Measurements from ENCODE around the gene HSPA12B.

The HSPA12B gene

GRCh38 chr20:3794701-3795420, 62.4 kb downstream of the HSPA12B start:
- Mint-ChIP-seq H3K4me1 (peaks cover 39% of the 10 kb centered on the region), H3K27ac (peak overlapping the region; percentile 91)

GRCh38 chr20:3795511-3796468, 63.3 kb downstream of the HSPA12B start, which contains the start of gene CDC25B:
TSS of gene CDC25B (plus strand) at chr20:3796310. CDS start at chr20:3796532, 222 bp downstream.
- peak within 1 kb of the TSS; percentile 91 for H3K27ac Mint-ChIP-seq
- H3K27me3 Mint-ChIP-seq: no peaks in the 10 kb centered on the region
- H3K36me3 Mint-ChIP-seq: peaks cover 2% of the 10 kb centered on the region
- H3K4me1 Mint-ChIP-seq: peaks cover 47% of the 10 kb centered on the region
- peak within 1 kb of the TSS; percentile 90 for H3K4me3 Mint-ChIP-seq
- no peaks in the 10 kb centered on the region for H3K9me3 Mint-ChIP-seq

More at GRCh38 chr20:3794701-3795420, 62.4 kb downstream of the HSPA12B start:
- H3K27me3 Mint-ChIP-seq: no peaks in the 10 kb centered on the region
- no peaks in the 10 kb centered on the region for H3K9me3 Mint-ChIP-seq
- H3K4me3 Mint-ChIP-seq: peak overlapping the region; percentile 90
- H3K36me3 Mint-ChIP-seq: peaks cover 2% of the 10 kb centered on the region

- no peak overlapping the region for H3K27ac Mint-ChIP-seq
- H3K9me3 Mint-ChIP-seq: no peaks in the 10 kb centered on the region
- no peaks in the 10 kb centered on the region for H3K27me3 Mint-ChIP-seq
- H3K4me3 Mint-ChIP-seq: peak overlapping the region; percentile 90
- peaks cover 2% of the 10 kb centered on the region for H3K36me3 Mint-ChIP-seq
- H3K4me1 Mint-ChIP-seq: peaks cover 54% of the 10 kb centered on the region
Measured at GRCh38 chr20:3796477-3797225, 64.2 kb downstream of the HSPA12B start.

GRCh38 chr20:3797226-3797545, 64.7 kb downstream of the HSPA12B start:
- H3K9me3 Mint-ChIP-seq: no peaks in the 10 kb centered on the region
- peaks cover 58% of the 10 kb centered on the region for H3K4me1 Mint-ChIP-seq
- peak overlapping the region; percentile 97 for H3K27ac Mint-ChIP-seq
- H3K27me3 Mint-ChIP-seq: no peaks in the 10 kb centered on the region
- H3K36me3 Mint-ChIP-seq: peaks cover 2% of the 10 kb centered on the region
- H3K4me3 Mint-ChIP-seq: peak overlapping the region; percentile 90

GRCh38 chr20:3797592-3798372, 65.3 kb downstream of the HSPA12B start:
- peaks cover 64% of the 10 kb centered on the region for H3K4me1 Mint-ChIP-seq
- no peaks in the 10 kb centered on the region for H3K9me3 Mint-ChIP-seq
- peaks cover 4% of the 10 kb centered on the region for H3K36me3 Mint-ChIP-seq
- H3K27ac Mint-ChIP-seq: peak overlapping the region; percentile 97
- H3K27me3 Mint-ChIP-seq: no peaks in the 10 kb centered on the region
- peak overlapping the region; percentile 90 for H3K4me3 Mint-ChIP-seq

GRCh38 chr20:3798373-3798768, 65.9 kb downstream of the HSPA12B start:
- Mint-ChIP-seq H3K27me3 (no peaks in the 10 kb centered on the region), H3K9me3 (no peaks in the 10 kb centered on the region), H3K4me1 (peaks cover 68% of the 10 kb centered on the region), H3K4me3 (peak overlapping the region; percentile 90), H3K27ac (peak overlapping the region; percentile 97), H3K36me3 (peaks cover 8% of the 10 kb centered on the region)

- H3K9me3 Mint-ChIP-seq: no peaks in the 10 kb centered on the region
- H3K36me3 Mint-ChIP-seq: peaks cover 13% of the 10 kb centered on the region
- peak overlapping the region; percentile 90 for H3K4me3 Mint-ChIP-seq
- H3K27me3 Mint-ChIP-seq: no peaks in the 10 kb centered on the region
- peak overlapping the region; percentile 88 for H3K27ac Mint-ChIP-seq
- H3K4me1 Mint-ChIP-seq: peaks cover 73% of the 10 kb centered on the region
Measured at GRCh38 chr20:3798908-3799248, 66.4 kb downstream of the HSPA12B start.

- Mint-ChIP-seq H3K9me3 (no peaks in the 10 kb centered on the region), H3K27ac (peak overlapping the region; percentile 88), H3K27me3 (no peaks in the 10 kb centered on the region), H3K4me3 (peak overlapping the region; percentile 47), H3K4me1 (peaks cover 81% of the 10 kb centered on the region), H3K36me3 (peaks cover 19% of the 10 kb centered on the region)
Measured at GRCh38 chr20:3800256-3800877, 67.9 kb downstream of the HSPA12B start.

GRCh38 chr20:3800878-3801260, 68.4 kb downstream of the HSPA12B start:
- H3K27ac Mint-ChIP-seq: peak overlapping the region; percentile 65
- H3K36me3 Mint-ChIP-seq: peaks cover 23% of the 10 kb centered on the region
- H3K4me1 Mint-ChIP-seq: peaks cover 82% of the 10 kb centered on the region
- no peaks in the 10 kb centered on the region for H3K27me3 Mint-ChIP-seq
- H3K9me3 Mint-ChIP-seq: no peaks in the 10 kb centered on the region
- no peak overlapping the region for H3K4me3 Mint-ChIP-seq

GRCh38 chr20:3801299-3801698, 68.8 kb downstream of the HSPA12B start:
- Mint-ChIP-seq H3K36me3 (peaks cover 25% of the 10 kb centered on the region), H3K9me3 (no peaks in the 10 kb centered on the region), H3K27me3 (no peaks in the 10 kb centered on the region), H3K4me1 (peaks cover 85% of the 10 kb centered on the region), H3K4me3 (no peak overlapping the region), H3K27ac (peak overlapping the region; percentile 65)

- H3K27ac Mint-ChIP-seq: no peak overlapping the region
- H3K36me3 Mint-ChIP-seq: peaks cover 25% of the 10 kb centered on the region
- no peaks in the 10 kb centered on the region for H3K9me3 Mint-ChIP-seq
- H3K4me1 Mint-ChIP-seq: peaks cover 85% of the 10 kb centered on the region
- H3K27me3 Mint-ChIP-seq: no peaks in the 10 kb centered on the region
- no peak overlapping the region for H3K4me3 Mint-ChIP-seq
Measured at GRCh38 chr20:3801846-3802245, 69.4 kb downstream of the HSPA12B start.

All from activated naive CD4-positive, alpha-beta T cell treated with anti-CD3 and anti-CD28 coated beads, Interleukin-2, amount 50 U/mL, for 24 hours (primary cell).